Measurements from ENCODE around the gene OR10G3. TPM values are rescaled to one million over a fixed set of nuclear protein-coding genes. Genes with fewer than 3 reads are reported as not detected.
A peak's percentile ranks its signal among the peaks of the same experiment; 100 is the strongest.

Gene OR10G3
- total RNA-seq, 2 experiments from 2014 or later, result not detected

- CTCF ChIA-PET (ENCODE audit: unreplicated experiment), result no interaction called here
- intact Hi-C loops (cut with micrococcal nuclease; ENCODE audit: unreplicated experiment), result no loop called here
- H3K36me3 ChIP-seq (ENCODE audit: insufficient read depth, low read length), result no peaks in the 10 kb centered on the region; the same call in 1 of the 2 replicates
Measured at GRCh38 chr14:21543963-21544362, 35.9 kb downstream of the OR10G3 start.

GRCh38 chr14:21543521-21543960, 36.3 kb downstream of the OR10G3 start:
- no peak for TF ChIP-seq EZH2phosphoT487 (IDR thresholded peaks at IDR 0.05; ENCODE audit: borderline replicate concordance, low read depth, low read length)
- no peak for TF ChIP-seq CTCF (conservative IDR thresholded peaks at IDR 0.05; ENCODE audit: low read length)
- Histone ChIP-seq H3K9me2 (ENCODE audit: insufficient read depth, low read length) (no peaks in the 10 kb centered on the region), H3K4me1 (ENCODE audit: insufficient read depth, low read length, poor library complexity, severe bottlenecking) (peaks cover 17% of the 10 kb centered on the region), H2AFZ (ENCODE audit: low read length) (peak overlapping the region; percentile 95), H4K20me1 (ENCODE audit: insufficient read depth, low read length) (no peaks in the 10 kb centered on the region), H3K4me3 (ENCODE audit: low read depth, low read length, poor library complexity, severe bottlenecking) (no peak overlapping the region), H3K79me2 (ENCODE audit: insufficient read depth, low read depth, low read length) (no peaks in the 10 kb centered on the region), H3K27ac (ENCODE audit: low read depth, low read length, poor library complexity, severe bottlenecking) (peak overlapping the region; percentile 20), H3K9me3 (ENCODE audit: low read length) (no peaks in the 10 kb centered on the region), H3K36me3 (ENCODE audit: insufficient read depth, low read length) (no peaks in the 10 kb centered on the region; the same call in 1 of the 2 replicates), H3K4me2 (ENCODE audit: low read length) (peak overlapping the region; percentile 40)
- CTCF ChIA-PET (ENCODE audit: unreplicated experiment), result interaction anchor here (1.2 kb wide), 1 partner anchor 17 kb away, joined by 4 read pairs; the partner anchor contains the start of gene SALL2
- intact Hi-C loops (cut with micrococcal nuclease; ENCODE audit: unreplicated experiment), result no loop called here
- POLR2A ChIA-PET, result interaction anchor here (0.7 kb wide), 1 partner anchor 13 kb away, joined by 3 read pairs; no protein-coding TSS in a partner anchor
- DNase-seq (ENCODE audit: low spot score), result peak; percentile 52
- no TSS peak for BruUV-seq (replicated peaks)

More at GRCh38 chr14:21543963-21544362, 35.9 kb downstream of the OR10G3 start:
- Histone ChIP-seq H3K4me1 (ENCODE audit: insufficient read depth, low read length, poor library complexity, severe bottlenecking) (peaks cover 17% of the 10 kb centered on the region), H3K9me3 (ENCODE audit: low read length) (no peaks in the 10 kb centered on the region), H4K20me1 (ENCODE audit: insufficient read depth, low read length) (no peaks in the 10 kb centered on the region), H3K27ac (ENCODE audit: low read depth, low read length, poor library complexity, severe bottlenecking) (peak overlapping the region; percentile 20), H3K79me2 (ENCODE audit: insufficient read depth, low read depth, low read length) (no peaks in the 10 kb centered on the region), H3K4me2 (ENCODE audit: low read length) (peak overlapping the region; percentile 40), H3K9me2 (ENCODE audit: insufficient read depth, low read length) (no peaks in the 10 kb centered on the region), H3K4me3 (ENCODE audit: low read depth, low read length, poor library complexity, severe bottlenecking) (no peak overlapping the region), H2AFZ (ENCODE audit: low read length) (peak overlapping the region; percentile 95)
- no TSS peak for BruUV-seq (replicated peaks)
- POLR2A ChIA-PET, result no interaction called here
- no peak for DNase-seq (ENCODE audit: low spot score)
- TF ChIP-seq EZH2phosphoT487 (IDR thresholded peaks at IDR 0.05; ENCODE audit: borderline replicate concordance, low read depth, low read length) (no peak), CTCF (conservative IDR thresholded peaks at IDR 0.05; ENCODE audit: low read length) (no peak)

- Histone ChIP-seq H4K20me1 (ENCODE audit: insufficient read depth, low read length) (no peaks in the 10 kb centered on the region), H3K79me2 (ENCODE audit: insufficient read depth, low read depth, low read length) (no peaks in the 10 kb centered on the region), H3K27ac (ENCODE audit: low read depth, low read length, poor library complexity, severe bottlenecking) (no peak overlapping the region), H2AFZ (ENCODE audit: low read length) (peak overlapping the region; percentile 69; the same call in 1 of the 2 replicates), H3K4me3 (ENCODE audit: low read depth, low read length, poor library complexity, severe bottlenecking) (no peak overlapping the region), H3K4me2 (ENCODE audit: low read length) (no peak overlapping the region), H3K4me1 (ENCODE audit: insufficient read depth, low read length, poor library complexity, severe bottlenecking) (peaks cover 24% of the 10 kb centered on the region), H3K9me2 (ENCODE audit: insufficient read depth, low read length) (no peaks in the 10 kb centered on the region), H3K36me3 (ENCODE audit: insufficient read depth, low read length) (no peaks in the 10 kb centered on the region), H3K9me3 (ENCODE audit: low read length) (no peaks in the 10 kb centered on the region)
- no TSS peak for BruUV-seq (replicated peaks)
- ChIA-PET CTCF (ENCODE audit: unreplicated experiment) (no interaction called here), POLR2A (interaction anchor here (1.1 to 1.8 kb wide), 3 partner anchors 15 to 31 kb away, joined by 4 to 6 read pairs (median 4); partner anchors contain the start of genes METTL3 and SALL2)
- intact Hi-C loops (cut with micrococcal nuclease; ENCODE audit: unreplicated experiment), result no loop called here
- DNase-seq (ENCODE audit: low spot score), result no peak
- TF ChIP-seq EZH2phosphoT487 (IDR thresholded peaks at IDR 0.05; ENCODE audit: borderline replicate concordance, low read depth, low read length) (no peak), CTCF (conservative IDR thresholded peaks at IDR 0.05; ENCODE audit: low read length) (no peak)
Measured at GRCh38 chr14:21541413-21542074, 38.3 kb downstream of the OR10G3 start.
